ENCODE data around the gene GALNS. TPM values are rescaled to one million over a fixed set of nuclear protein-coding genes. Genes with fewer than 3 reads are reported as not detected.

The GALNS gene
- total and polyA plus RNA-seq, 2 of the 8 experiments (the other 6 are each of a cell fraction or from before 2014, with no cell fraction given) = 8.9 to 17.8 TPM

- 94% methylated on average over 25 of the region's 25 CpGs; no CpG with 5 or more reads in 1 of the 2 experiments for WGBS, 2 experiments (ENCODE audit: extremely low coverage in 1 of 2, insufficient coverage in 1 of 2, insufficient read length in 1 of 2, insufficient replicate concordance in 2 of 2, low coverage in 1 of 2, low lambda C conversion rate in 2 of 2, missing lambda C conversion rate in 1 of 2)
- H3K36me3 ChIP-seq (ENCODE audit: control insufficient read depth in 2 of 4, insufficient read depth in 4 of 4, low read length in 3 of 4) = peaks cover 0 to 5% (median 0%) of the 10 kb centered on the region in 4 experiments; a peak in 2 of 8 replicates
- no peaks in the 10 kb centered on the region for H3K79me2 ChIP-seq (ENCODE audit: control insufficient read depth in 1 of 2, insufficient read depth in 2 of 2, low read length in 2 of 2)
- no peak overlapping the region for H2AK5ac ChIP-seq (ENCODE audit: low read depth, low read length)
- no peak overlapping the region for H2BK20ac ChIP-seq (ENCODE audit: low read length)
- H4K91ac ChIP-seq (replicated peaks; ENCODE audit: insufficient read length, low read length) = no peak overlapping the region
- CTCF ChIA-PET (ENCODE audit: partially characterized antibody) = interaction anchor here (1.1 to 1.2 kb wide), 3 partner anchors 23 to 260 kb away, joined by 3 read pairs; no protein-coding TSS in a partner anchor
- H3K4me3 ChIP-seq (ENCODE audit: extremely low read depth in 1 of 4, insufficient read depth in 2 of 4, low read depth in 3 of 4, low read length in 4 of 4) = no peak overlapping the region
- no peak overlapping the region for H3K14ac ChIP-seq (ENCODE audit: insufficient read length)
- H2BK120ac ChIP-seq (replicated peaks; ENCODE audit: low read depth, low read length) = no peak overlapping the region
- no peak overlapping the region for H3K27ac ChIP-seq (ENCODE audit: low read depth, low read length)
- no peak overlapping the region for H3K4me2 ChIP-seq (ENCODE audit: insufficient read depth in 1 of 2, low read depth in 2 of 2, low read length in 2 of 2)
- H4K5ac ChIP-seq (ENCODE audit: insufficient read length, low read depth, low read length) = no peak overlapping the region
- H3K9ac ChIP-seq (replicated peaks in 1 of 4; ENCODE audit: extremely low read depth in 1 of 4, low read depth in 3 of 4, low read length in 3 of 4) = no peak overlapping the region
- peaks cover 0 to under 1% of the 10 kb centered on the region in 2 experiments for H4K20me1 ChIP-seq (replicated peaks in 1 of 2; ENCODE audit: control insufficient read depth in 1 of 2, insufficient read depth in 2 of 2, low read length in 2 of 2)
- H2AFZ ChIP-seq (ENCODE audit: low read length) = no peak overlapping the region
- no peaks in the 10 kb centered on the region for H3K9me3 ChIP-seq (ENCODE audit: insufficient read depth in 2 of 2, low read depth in 1 of 2, low read length in 1 of 2)
- H3K4me1 ChIP-seq (replicated peaks in 1 of 4; ENCODE audit: control insufficient read depth in 3 of 4, insufficient read depth in 4 of 4, low read length in 3 of 4) = no peaks in the 10 kb centered on the region
- H3K23me2 ChIP-seq (ENCODE audit: low read depth, low read length) = no peaks in the 10 kb centered on the region
- FAIRE-seq = no peak
- no peak overlapping the region for H2BK12ac ChIP-seq (ENCODE audit: low read depth, low read length)
- H3K79me1 ChIP-seq (ENCODE audit: low read depth, low read length) = no peaks in the 10 kb centered on the region
- no peak overlapping the region for H2BK5ac ChIP-seq (ENCODE audit: low read depth, low read length)
- no peak overlapping the region for H2BK15ac ChIP-seq (ENCODE audit: low read length)
- H3K4ac ChIP-seq (replicated peaks; ENCODE audit: insufficient read length, low read depth, low read length) = no peak overlapping the region
- H4K8ac ChIP-seq (ENCODE audit: extremely low read depth, insufficient read depth, low read length) = no peak overlapping the region; the same call in 1 of the 2 replicates
- H3K27me3 ChIP-seq (replicated peaks in 1 of 4; ENCODE audit: control insufficient read depth in 3 of 4, extremely low read depth in 1 of 4, insufficient read depth in 3 of 4, low read length in 3 of 4) = no peaks in the 10 kb centered on the region
- no peak overlapping the region for H3K18ac ChIP-seq (ENCODE audit: extremely low read depth, low read length)
- no peak for TF ChIP-seq KDM4A (IDR thresholded peaks at IDR 0.05; ENCODE audit: low read depth, low read length, severe bottlenecking)
- no peak for TF ChIP-seq BRCA1 (IDR thresholded peaks at IDR 0.05; ENCODE audit: low read depth, low read length)
- no peak overlapping the region for H3K56ac ChIP-seq (replicated peaks; ENCODE audit: insufficient read length, low read depth, low read length)
- DNase-seq (ENCODE audit: low read depth in 1 of 2, low spot score in 2 of 2) = no peak
- H3K23ac ChIP-seq (ENCODE audit: insufficient read length) = no peak overlapping the region
- POLR2A ChIA-PET (ENCODE audit: partially characterized antibody) = interaction anchor here (1.3 kb wide), 1 partner anchor 84 kb away, joined by 3 read pairs; no protein-coding TSS in a partner anchor
Observed at GRCh38 chr16:88842806-88843205, 13.9 kb downstream of the GALNS start.
